Fibroblast of lung (primary cell): ENCODE measurements around the gene RAB27B. TPM values are rescaled to one million over a fixed set of nuclear protein-coding genes. Genes with fewer than 3 reads are reported as not detected.

ENCODE experiments used
- DNase-seq, 2 donors: peaks; one replicate each; pipeline versions ENCODE4 v3.0.0 to v3.0.0-alpha.2; 2010; ENCODE audit warnings: low read depth in 2 of 2
- H2AFZ ChIP-seq: 2 replicates; pipeline ENCODE4 v1.5.1; 2012; ENCODE audit warnings: low read length, control low read depth, inconsistent platforms
- H3K27ac ChIP-seq: 2 replicates; pipeline ENCODE4 v1.5.1; 2011; ENCODE audit warnings: low read length, control low read depth; ENCODE audit not compliant: insufficient read depth
- H3K27me3 ChIP-seq: 2 replicates; pipeline ENCODE4 v1.5.1; 2011; ENCODE audit warnings: mild to moderate bottlenecking, low read length; ENCODE audit not compliant: control insufficient read depth, insufficient read depth
- H3K36me3 ChIP-seq: 2 replicates; pipeline ENCODE4 v1.5.1; 2011; ENCODE audit warnings: low read length; ENCODE audit not compliant: control insufficient read depth, insufficient read depth
- H3K4me1 ChIP-seq: 2 replicates; pipeline ENCODE4 v1.5.1; 2011; ENCODE audit warnings: low read length; ENCODE audit not compliant: control insufficient read depth, insufficient read depth; ENCODE audit errors: extremely low read depth
- H3K4me2 ChIP-seq: 2 replicates; pipeline ENCODE4 v1.5.1; 2011; ENCODE audit warnings: low read length, control low read depth; ENCODE audit not compliant: insufficient read depth; ENCODE audit errors: extremely low read depth
- H3K4me3 ChIP-seq, 4 experiments: fragments of 200-600 bp in 1 of 4; sonication (generic) in 1 of 4; replicated peaks in 1 of 4; 2 replicates each; pipeline ENCODE4 v1.5.1; 2011 to 2016; ENCODE audit warnings: low read length in 4 of 4, low read depth in 3 of 4, mild to moderate bottlenecking in 3 of 4, control low read depth in 2 of 4, inconsistent platforms in 1 of 4, mixed read lengths in 1 of 4; ENCODE audit not compliant: insufficient read depth in 1 of 4; ENCODE audit errors: control extremely low read depth in 1 of 4
- H3K79me2 ChIP-seq: 2 replicates; pipeline ENCODE4 v1.5.1; 2012; ENCODE audit warnings: mild to moderate bottlenecking, low read length, inconsistent platforms; ENCODE audit not compliant: control insufficient read depth, insufficient read depth
- H3K9ac ChIP-seq: 2 replicates; pipeline ENCODE4 v1.5.1; 2011; ENCODE audit warnings: mild to moderate bottlenecking, low read length, control low read depth; ENCODE audit not compliant: insufficient read depth
- H3K9me3 ChIP-seq: 2 replicates; pipeline ENCODE4 v1.5.1; 2012; ENCODE audit warnings: low read depth, low read length; ENCODE audit not compliant: control insufficient read depth, insufficient read depth
- H4K20me1 ChIP-seq: 2 replicates; pipeline ENCODE4 v1.5.1; 2011; ENCODE audit warnings: low read length; ENCODE audit not compliant: control insufficient read depth, insufficient read depth; ENCODE audit errors: extremely low read depth
- EZH2 ChIP-seq: IDR thresholded peaks from 2 replicates; pipeline ENCODE4 v1.5.1; 2012; ENCODE audit warnings: low read length, control low read depth, mild to moderate bottlenecking; ENCODE audit errors: missing control alignments
- polyA plus RNA-seq, 2 donors: library from polyadenylated mRNA; depleted of rRNA in 1 of 2; stranded (reverse) in 1 of 2; unstranded in 1 of 2; fragments of >200 nt; gene quantifications; 2 replicates each; pipeline ENCODE4 v1.2.1, GENCODE V29; 2011 to 2012; ENCODE audit warnings: missing spikeins in 1 of 2
- total RNA-seq: library from RNA; depleted of rRNA; stranded (reverse); fragments of >200 nt; gene quantifications from 2 replicates; pipeline ENCODE4 v1.2.1, GENCODE V29; 2014
- TF ChIP-seq, protein P1 (sequence below), 2 donors: IDR thresholded peaks in 1 of 2; conservative IDR thresholded peaks in 1 of 2; 1 replicate in 1 of 2; 2 replicates in 1 of 2; pipeline ENCODE4 v1.5.1; 2011 to 2012; ENCODE audit warnings: low read length in 2 of 2, control low read depth in 1 of 2, inconsistent platforms in 1 of 2, low read depth in 1 of 2, mild to moderate bottlenecking in 1 of 2

RAB27B gene
- total and polyA plus RNA-seq, 2 donors (not counting 1 experiment from before 2014, with no cell fraction given), result 0.92 to 0.99 TPM

DNA sequence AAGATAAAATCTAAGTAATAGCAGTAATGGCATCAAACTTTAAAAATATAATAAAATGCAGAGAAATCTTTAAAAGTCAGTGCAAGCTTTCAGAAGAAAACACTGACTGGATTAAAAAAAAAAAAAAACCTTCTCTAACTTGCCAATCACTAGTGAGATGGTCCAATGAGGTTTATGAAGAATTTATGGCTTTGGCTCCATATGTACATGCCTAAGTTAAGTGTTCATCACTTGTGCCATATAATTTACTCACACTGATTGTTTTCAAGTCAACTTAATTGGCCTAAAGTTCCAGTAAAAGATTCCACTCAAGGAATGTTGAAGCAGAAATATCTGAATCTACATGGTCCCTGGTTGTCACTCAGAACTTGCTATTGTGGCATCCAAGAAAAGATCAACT, 40.7 kb upstream of the RAB27B start:
- H2AFZ ChIP-seq, result no peak overlapping the region

DNA sequence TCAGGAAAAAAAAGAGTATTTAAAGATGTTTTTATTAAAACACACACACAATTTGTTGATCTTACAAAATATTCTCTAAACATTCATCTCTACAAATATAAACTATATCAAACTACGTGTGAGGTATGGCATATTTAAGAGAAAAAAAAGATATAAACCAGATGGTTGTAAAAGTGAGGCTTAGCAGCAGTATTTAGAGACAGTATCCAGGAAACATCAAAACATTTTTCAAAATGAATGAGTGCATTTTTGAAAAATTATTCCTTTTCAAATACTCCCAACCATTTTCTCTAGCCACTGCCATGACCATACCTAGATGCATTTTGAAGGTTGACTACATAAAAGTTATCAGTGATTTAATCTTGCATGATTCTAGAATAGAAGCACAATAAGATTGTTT, 38.2 kb upstream of the RAB27B start:
- Histone ChIP-seq H3K27ac (no peak overlapping the region), H4K20me1 (no peaks in the 10 kb centered on the region), H3K4me1 (no peaks in the 10 kb centered on the region), H3K27me3 (no peaks in the 10 kb centered on the region), H3K4me3 (no peak overlapping the region), H3K9ac (no peak overlapping the region), H3K79me2 (no peaks in the 10 kb centered on the region), H3K36me3 (no peaks in the 10 kb centered on the region), H3K9me3 (no peaks in the 10 kb centered on the region), H2AFZ (no peak overlapping the region), H3K4me2 (no peak overlapping the region)
- DNase-seq, result no peak
- TF ChIP-seq EZH2, result no peak
- TF ChIP-seq, protein P1, sequence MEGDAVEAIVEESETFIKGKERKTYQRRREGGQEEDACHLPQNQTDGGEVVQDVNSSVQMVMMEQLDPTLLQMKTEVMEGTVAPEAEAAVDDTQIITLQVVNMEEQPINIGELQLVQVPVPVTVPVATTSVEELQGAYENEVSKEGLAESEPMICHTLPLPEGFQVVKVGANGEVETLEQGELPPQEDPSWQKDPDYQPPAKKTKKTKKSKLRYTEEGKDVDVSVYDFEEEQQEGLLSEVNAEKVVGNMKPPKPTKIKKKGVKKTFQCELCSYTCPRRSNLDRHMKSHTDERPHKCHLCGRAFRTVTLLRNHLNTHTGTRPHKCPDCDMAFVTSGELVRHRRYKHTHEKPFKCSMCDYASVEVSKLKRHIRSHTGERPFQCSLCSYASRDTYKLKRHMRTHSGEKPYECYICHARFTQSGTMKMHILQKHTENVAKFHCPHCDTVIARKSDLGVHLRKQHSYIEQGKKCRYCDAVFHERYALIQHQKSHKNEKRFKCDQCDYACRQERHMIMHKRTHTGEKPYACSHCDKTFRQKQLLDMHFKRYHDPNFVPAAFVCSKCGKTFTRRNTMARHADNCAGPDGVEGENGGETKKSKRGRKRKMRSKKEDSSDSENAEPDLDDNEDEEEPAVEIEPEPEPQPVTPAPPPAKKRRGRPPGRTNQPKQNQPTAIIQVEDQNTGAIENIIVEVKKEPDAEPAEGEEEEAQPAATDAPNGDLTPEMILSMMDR (conservative IDR thresholded peaks at IDR 0.05 in 1 of 2, IDR thresholded peaks at IDR 0.05 in 1 of 2; ENCODE audit: low read depth in 1 of 2, low read length in 2 of 2), result no peak

More for the DNA sequence above, 40.7 kb upstream of the RAB27B start:
- Histone ChIP-seq H3K9ac (no peak overlapping the region), H3K27ac (no peak overlapping the region), H3K79me2 (no peaks in the 10 kb centered on the region), H3K4me3 (no peak overlapping the region), H3K27me3 (no peaks in the 10 kb centered on the region), H4K20me1 (no peaks in the 10 kb centered on the region), H3K4me2 (no peak overlapping the region), H3K36me3 (no peaks in the 10 kb centered on the region), H3K4me1 (no peaks in the 10 kb centered on the region), H3K9me3 (no peaks in the 10 kb centered on the region)
- TF ChIP-seq, protein P1 (conservative IDR thresholded peaks at IDR 0.05 in 1 of 2, IDR thresholded peaks at IDR 0.05 in 1 of 2; ENCODE audit: low read depth in 1 of 2, low read length in 2 of 2), result no peak
- no peak for TF ChIP-seq EZH2
- DNase-seq, result peak; percentile 31 to 81

DNA sequence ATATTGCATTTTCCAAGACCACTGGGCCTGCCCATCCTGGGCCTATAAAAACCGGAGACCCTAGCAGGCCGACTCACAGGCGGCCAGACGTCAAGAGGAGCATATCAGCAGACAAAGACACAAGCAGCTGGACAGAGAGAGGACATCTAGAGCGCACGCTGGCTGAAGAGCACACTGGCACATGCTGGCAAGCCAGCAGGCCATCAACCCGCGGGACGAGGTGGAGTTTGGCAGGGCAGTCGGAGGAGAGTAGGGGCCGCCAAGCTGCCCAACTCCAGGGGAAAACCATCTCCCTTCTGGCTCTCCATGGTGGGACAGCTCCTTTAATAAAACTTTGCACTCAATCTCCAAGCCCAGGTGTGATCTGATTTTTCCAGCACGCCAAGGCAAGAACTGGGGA, 36.6 kb upstream of the RAB27B start:
- Histone ChIP-seq H3K79me2 (no peaks in the 10 kb centered on the region), H3K9me3 (no peaks in the 10 kb centered on the region), H4K20me1 (no peaks in the 10 kb centered on the region), H3K36me3 (no peaks in the 10 kb centered on the region), H3K9ac (no peak overlapping the region), H3K27ac (no peak overlapping the region), H3K4me3 (no peak overlapping the region), H3K27me3 (no peaks in the 10 kb centered on the region), H3K4me1 (no peaks in the 10 kb centered on the region), H2AFZ (no peak overlapping the region), H3K4me2 (no peak overlapping the region)
- TF ChIP-seq EZH2, result no peak
- TF ChIP-seq, protein P1 (conservative IDR thresholded peaks at IDR 0.05 in 1 of 2, IDR thresholded peaks at IDR 0.05 in 1 of 2; ENCODE audit: low read depth in 1 of 2, low read length in 2 of 2), result no peak
- no peak for DNase-seq
